GM23338 (cell line): ENCODE results near the gene PALLD. TPM values are rescaled to one million over a fixed set of nuclear protein-coding genes. Genes with fewer than 3 reads are reported as not detected.

Experiments used
- ATAC-seq: fragments of 200-7000 bp; cut with Tn5 transposase; 3 replicates; pipeline ENCODE4 v1.9.1; 2020
- DNase-seq: peaks from one replicate; pipeline ENCODE4 v3.0.0-alpha.2; 2015; ENCODE audit warnings: low spot score
- H2AFZ ChIP-seq: fragments of 200-600 bp; sonication (generic); 2 replicates; pipeline ENCODE4 v1.8.0; 2016; ENCODE audit warnings: antibody characterized with exemption, mild to moderate bottlenecking, moderate library complexity
- H3F3A ChIP-seq: fragments of 200-600 bp; sonication (generic); replicated peaks from 2 replicates; pipeline ENCODE4 v1.8.0; 2017; ENCODE audit warnings: antibody characterized with exemption, mixed run types, low read depth
- H3K27ac ChIP-seq: fragments of 200-600 bp; sonication (generic); 2 replicates; pipeline ENCODE4 v1.6.1; 2016; ENCODE audit warnings: low read depth
- H3K27me3 ChIP-seq: fragments of 200-600 bp; sonication (generic); 2 replicates; pipeline ENCODE4 v1.8.0; 2016; ENCODE audit warnings: mild to moderate bottlenecking, mixed run types, moderate library complexity; ENCODE audit not compliant: insufficient read depth
- H3K36me3 ChIP-seq: fragments of 200-600 bp; sonication (generic); 2 replicates; pipeline ENCODE4 v1.8.0; 2016; ENCODE audit warnings: mild to moderate bottlenecking; ENCODE audit not compliant: insufficient read depth
- H3K4me1 ChIP-seq: fragments of 200-600 bp; sonication (generic); 2 replicates; pipeline ENCODE4 v1.8.0; 2016; ENCODE audit warnings: mild to moderate bottlenecking, moderate library complexity; ENCODE audit not compliant: insufficient read depth
- H3K4me2 ChIP-seq: fragments of 200-600 bp; sonication (generic); 2 replicates; pipeline ENCODE4 v1.7.1; 2017; ENCODE audit warnings: mixed run types
- H3K4me3 ChIP-seq: fragments of 200-600 bp; sonication (generic); 2 replicates; pipeline ENCODE4 v1.6.1; 2016; ENCODE audit warnings: mixed run types
- H3K79me2 ChIP-seq: fragments of 200-600 bp; sonication (generic); replicated peaks from 2 replicates; pipeline ENCODE4 v1.8.0; 2017; ENCODE audit warnings: mild to moderate bottlenecking; ENCODE audit not compliant: insufficient read depth
- H3K9me2 ChIP-seq: fragments of 200-600 bp; sonication (generic); 2 replicates; pipeline ENCODE4 v1.8.0; 2017; ENCODE audit not compliant: insufficient read depth
- H4K20me1 ChIP-seq: fragments of 200-600 bp; sonication (generic); replicated peaks from 2 replicates; pipeline ENCODE4 v1.8.0; 2017; ENCODE audit warnings: mild to moderate bottlenecking; ENCODE audit not compliant: insufficient read depth
- H3K27ac Mint-ChIP-seq: 2 replicates; pipeline ENCODE4 v1.8.0; 2020; ENCODE audit warnings: inconsistent platforms, mild to moderate bottlenecking, moderate library complexity, mixed read lengths
- H3K27me3 Mint-ChIP-seq: 3 replicates; pipeline ENCODE4 v1.8.0; 2022; ENCODE audit warnings: low read depth, mild to moderate bottlenecking, moderate library complexity, mixed read lengths, inconsistent platforms; ENCODE audit not compliant: insufficient read depth, poor library complexity
- H3K36me3 Mint-ChIP-seq: 3 replicates; pipeline ENCODE4 v1.8.0; 2021; ENCODE audit warnings: low read depth, mild to moderate bottlenecking, inconsistent platforms, moderate library complexity, mixed read lengths
- H3K4me1 Mint-ChIP-seq: 3 replicates; pipeline ENCODE4 v1.8.0; 2020; ENCODE audit warnings: mild to moderate bottlenecking, inconsistent platforms, mixed read lengths
- H3K4me3 Mint-ChIP-seq: 3 replicates; pipeline ENCODE4 v1.8.0; 2021; ENCODE audit warnings: moderate library complexity, mild to moderate bottlenecking, inconsistent platforms, mixed read lengths
- H3K9me3 Mint-ChIP-seq: 3 replicates; pipeline ENCODE4 v1.8.0; 2020; ENCODE audit warnings: moderate library complexity, mild to moderate bottlenecking, inconsistent platforms, mixed read lengths
- CREB1 ChIP-seq: fragments of 250-450 bp; sonication (Bioruptor Pico); IDR thresholded peaks from 2 replicates; pipeline ENCODE4 v1.5.0; 2020; ENCODE audit warnings: low read depth, mild to moderate bottlenecking, moderate library complexity
- EZH2 ChIP-seq: fragments of 200-600 bp; sonication (generic); IDR thresholded peaks from one replicate; pipeline ENCODE4 v1.8.0; 2017; ENCODE audit warnings: antibody characterized with exemption, mild to moderate bottlenecking, low read depth; ENCODE audit not compliant: unreplicated experiment
- EZH2phosphoT487 ChIP-seq: fragments of 200-600 bp; sonication (generic); IDR thresholded peaks from one replicate; pipeline ENCODE4 v1.8.1; 2018; ENCODE audit warnings: antibody characterized with exemption; ENCODE audit not compliant: unreplicated experiment
- POLR2AphosphoS5 ChIP-seq: IDR thresholded peaks from 2 replicates; pipeline ENCODE4 v1.6.1; 2016; ENCODE audit warnings: antibody characterized with exemption, low read depth
- ZNF114 ChIP-seq: fragments of 250-450 bp; sonication (Bioruptor Pico); IDR thresholded peaks from 2 replicates; pipeline ENCODE4 v1.5.0; 2020; ENCODE audit warnings: mild to moderate bottlenecking, moderate library complexity
- ZNF331 ChIP-seq: fragments of 250-450 bp; sonication (Bioruptor Pico); IDR thresholded peaks from 2 replicates; pipeline ENCODE4 v1.5.0; 2020; ENCODE audit warnings: low read depth, mild to moderate bottlenecking, moderate library complexity
- ZNF462 ChIP-seq: fragments of 250-450 bp; sonication (Bioruptor Pico); IDR thresholded peaks from 2 replicates; pipeline ENCODE4 v1.5.0; 2020; ENCODE audit warnings: mild to moderate bottlenecking, moderate library complexity
- polyA plus RNA-seq: library from polyadenylated mRNA; unstranded; fragments of >200 nt; fragmentation: Nextera tagmentation; extraction: Ambion mirVana; gene quantifications from 2 replicates; pipeline ENCODE4 v1.2.1, GENCODE V29; 2016
- total RNA-seq: library from RNA; depleted of rRNA; stranded (reverse); fragments of >200 nt; shearing (Covaris generic); gene quantifications from 2 replicates; pipeline ENCODE4 v1.2.3, GENCODE V29; 2014
- TF ChIP-seq, protein P1 (sequence below): IDR thresholded peaks from one replicate; pipeline ENCODE4 v1.6.1; 2018; ENCODE audit warnings: antibody characterized with exemption; ENCODE audit not compliant: unreplicated experiment

Gene PALLD
- total and polyA plus RNA-seq, 2 experiments from 2014 or later: 13.1 to 30.2 TPM

DNA sequence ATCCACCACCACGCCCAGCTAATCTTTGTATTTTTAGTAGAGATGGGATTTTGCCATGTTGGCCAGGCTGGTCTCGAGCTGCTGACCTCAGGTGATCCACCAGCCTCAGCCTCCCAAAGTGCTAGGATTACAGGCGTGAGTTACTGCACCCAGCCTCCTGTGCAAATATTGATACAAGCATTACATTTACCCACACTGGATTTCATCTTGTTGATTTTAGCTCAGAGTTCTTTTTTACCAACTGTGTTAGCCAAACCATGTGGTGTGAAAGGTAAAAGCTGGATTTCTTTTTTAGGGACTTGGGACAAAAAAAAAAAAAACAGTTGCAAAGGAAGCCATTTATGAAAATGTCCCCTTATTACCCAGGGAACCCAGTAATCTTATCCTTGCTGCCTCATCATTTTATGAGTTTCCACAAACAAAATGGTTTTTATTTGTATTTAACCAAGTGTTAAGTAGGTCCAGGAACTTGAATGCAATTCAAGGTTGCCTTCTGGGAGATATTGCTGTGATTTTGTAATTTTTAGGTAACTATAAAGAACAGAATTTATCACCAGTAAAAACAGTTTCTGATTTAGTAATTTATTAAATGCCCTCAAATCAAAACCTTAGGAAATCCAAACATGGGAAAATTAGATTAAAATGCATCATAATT is 202.5 kb downstream of the PALLD start:
- Mint-ChIP-seq H3K27ac (no peak overlapping the region), H3K36me3 (no peaks in the 10 kb centered on the region), H3K4me3 (no peak overlapping the region), H3K4me1 (peaks cover 3% of the 10 kb centered on the region; the same call in 2 of the 3 replicates), H3K27me3 (no peaks in the 10 kb centered on the region), H3K9me3 (no peaks in the 10 kb centered on the region)
- no peaks in the 10 kb centered on the region for H3F3A ChIP-seq
- no peak overlapping the region for H3K4me2 ChIP-seq
- TF ChIP-seq ZNF114 (CRISPR knock-in tag) (no peak), EZH2phosphoT487 (no peak), CREB1 (CRISPR knock-in tag) (no peak), EZH2 (no peak), ZNF331 (CRISPR knock-in tag) (no peak), POLR2AphosphoS5 (no peak), ZNF462 (no peak)
- TF ChIP-seq, protein P1, sequence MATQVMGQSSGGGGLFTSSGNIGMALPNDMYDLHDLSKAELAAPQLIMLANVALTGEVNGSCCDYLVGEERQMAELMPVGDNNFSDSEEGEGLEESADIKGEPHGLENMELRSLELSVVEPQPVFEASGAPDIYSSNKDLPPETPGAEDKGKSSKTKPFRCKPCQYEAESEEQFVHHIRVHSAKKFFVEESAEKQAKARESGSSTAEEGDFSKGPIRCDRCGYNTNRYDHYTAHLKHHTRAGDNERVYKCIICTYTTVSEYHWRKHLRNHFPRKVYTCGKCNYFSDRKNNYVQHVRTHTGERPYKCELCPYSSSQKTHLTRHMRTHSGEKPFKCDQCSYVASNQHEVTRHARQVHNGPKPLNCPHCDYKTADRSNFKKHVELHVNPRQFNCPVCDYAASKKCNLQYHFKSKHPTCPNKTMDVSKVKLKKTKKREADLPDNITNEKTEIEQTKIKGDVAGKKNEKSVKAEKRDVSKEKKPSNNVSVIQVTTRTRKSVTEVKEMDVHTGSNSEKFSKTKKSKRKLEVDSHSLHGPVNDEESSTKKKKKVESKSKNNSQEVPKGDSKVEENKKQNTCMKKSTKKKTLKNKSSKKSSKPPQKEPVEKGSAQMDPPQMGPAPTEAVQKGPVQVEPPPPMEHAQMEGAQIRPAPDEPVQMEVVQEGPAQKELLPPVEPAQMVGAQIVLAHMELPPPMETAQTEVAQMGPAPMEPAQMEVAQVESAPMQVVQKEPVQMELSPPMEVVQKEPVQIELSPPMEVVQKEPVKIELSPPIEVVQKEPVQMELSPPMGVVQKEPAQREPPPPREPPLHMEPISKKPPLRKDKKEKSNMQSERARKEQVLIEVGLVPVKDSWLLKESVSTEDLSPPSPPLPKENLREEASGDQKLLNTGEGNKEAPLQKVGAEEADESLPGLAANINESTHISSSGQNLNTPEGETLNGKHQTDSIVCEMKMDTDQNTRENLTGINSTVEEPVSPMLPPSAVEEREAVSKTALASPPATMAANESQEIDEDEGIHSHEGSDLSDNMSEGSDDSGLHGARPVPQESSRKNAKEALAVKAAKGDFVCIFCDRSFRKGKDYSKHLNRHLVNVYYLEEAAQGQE: no peak
- no peak for ATAC-seq
- H3K4me3 ChIP-seq: no peak overlapping the region
- no peak for DNase-seq
- H3K9me2 ChIP-seq: no peaks in the 10 kb centered on the region
- no peak overlapping the region for H2AFZ ChIP-seq
- H3K36me3 ChIP-seq: no peaks in the 10 kb centered on the region
- H3K79me2 ChIP-seq: no peaks in the 10 kb centered on the region
- H3K4me1 ChIP-seq: no peaks in the 10 kb centered on the region
- H3K27ac ChIP-seq: no peak overlapping the region
- H4K20me1 ChIP-seq: no peaks in the 10 kb centered on the region
- no peaks in the 10 kb centered on the region for H3K27me3 ChIP-seq
